Measurements from ENCODE around the gene B3GALT6.

B3GALT6 gene

GRCh38 chr1:1213345-1214265, 18.4 kb upstream of the B3GALT6 start, which contains the start of gene TNFRSF4:
Gene TNFRSF4, minus strand, starts transcription at chr1:1214153. Its CDS starts 26 bp downstream, at chr1:1214127.
- no peak for TF ChIP-seq CTCF (IDR thresholded peaks at IDR 0.05; ENCODE audit: low read depth, low read length, missing control alignments)
- DNase-seq (ENCODE audit: extremely low read depth, low read depth): no peak
- H3K4me3 ChIP-seq (replicated peaks; ENCODE audit: low read depth, low read length): no peak within 1 kb of the TSS

GRCh38 chr1:1215080-1215676, 16.9 kb upstream of the B3GALT6 start:
- TF ChIP-seq CTCF (IDR thresholded peaks at IDR 0.05; ENCODE audit: low read depth, low read length, missing control alignments): no peak
- H3K4me3 ChIP-seq (replicated peaks; ENCODE audit: low read depth, low read length): no peak overlapping the region
- DNase-seq (ENCODE audit: extremely low read depth, low read depth): no peak

- TF ChIP-seq CTCF (IDR thresholded peaks at IDR 0.05; ENCODE audit: low read depth, low read length, missing control alignments): no peak
- DNase-seq (ENCODE audit: extremely low read depth, low read depth): no peak
- no peak overlapping the region for H3K4me3 ChIP-seq (replicated peaks; ENCODE audit: low read depth, low read length)
Measured at GRCh38 chr1:1215881-1216605, 16.0 kb upstream of the B3GALT6 start.

GRCh38 chr1:1216770-1217620, 15.0 kb upstream of the B3GALT6 start:
- H3K4me3 ChIP-seq (replicated peaks; ENCODE audit: low read depth, low read length): no peak overlapping the region
- DNase-seq (ENCODE audit: extremely low read depth, low read depth): no peak
- TF ChIP-seq CTCF (IDR thresholded peaks at IDR 0.05; ENCODE audit: low read depth, low read length, missing control alignments): no peak

- DNase-seq (ENCODE audit: extremely low read depth, low read depth): peak; percentile 20
- H3K4me3 ChIP-seq (replicated peaks; ENCODE audit: low read depth, low read length): no peak overlapping the region
- TF ChIP-seq CTCF (IDR thresholded peaks at IDR 0.05; ENCODE audit: low read depth, low read length, missing control alignments): no peak
Measured at GRCh38 chr1:1217621-1218523, 14.2 kb upstream of the B3GALT6 start.

Data from HFF-Myc (cell line).